H1 (cell line): ENCODE measurements around the gene NUDC. TPM values are rescaled to one million over a fixed set of nuclear protein-coding genes. Genes with fewer than 3 reads are reported as not detected.

Source experiments
- CTCF ChIA-PET: fragments of 300-600 bp; sonication (Branson Sonifier 250); formaldehyde crosslinking; loops from one replicate; lab custom pipeline; 2021; ENCODE audit not compliant: partially characterized antibody; lab: Charles Lee
- POLR2A ChIA-PET: fragments of 300-600 bp; sonication (Branson Sonifier 250); formaldehyde crosslinking; loops from one replicate; lab custom pipeline; 2021; ENCODE audit warnings: inconsistent platforms; ENCODE audit not compliant: partially characterized antibody; lab: Charles Lee
- DNase-seq, 2 experiments: peaks; one replicate each; pipeline versions ENCODE4 v3.0.0 to v3.0.0-alpha.2; 2010 to 2022; ENCODE audit warnings: low spot score in 2 of 2, low read depth in 1 of 2, mixed read lengths in 1 of 2
- FAIRE-seq: peaks from 2 replicates; lab custom pipeline; 2011; peaks lifted over from hg19 to GRCh38; lab: Jason Lieb, UNC
- H2AFZ ChIP-seq: 2 replicates; pipeline ENCODE4 v1.8.1; 2012; ENCODE audit warnings: low read length, inconsistent platforms
- H2AK5ac ChIP-seq: 2 replicates; pipeline ENCODE4 v1.6.1; 2013; ENCODE audit warnings: low read depth, low read length
- H2BK120ac ChIP-seq: replicated peaks from 2 replicates; pipeline ENCODE3; 2013; ENCODE audit warnings: low read depth, low read length, inconsistent platforms
- H2BK12ac ChIP-seq: 2 replicates; pipeline ENCODE4 v1.6.1; 2013; ENCODE audit warnings: low read depth, low read length
- H2BK15ac ChIP-seq: 2 replicates; pipeline ENCODE4 v1.6.1; 2013; ENCODE audit warnings: low read length
- H2BK20ac ChIP-seq: 2 replicates; pipeline ENCODE4 v1.6.1; 2013; ENCODE audit warnings: low read length
- H2BK5ac ChIP-seq: 2 replicates; pipeline ENCODE4 v1.6.1; 2013; ENCODE audit warnings: low read depth, low read length
- H3K14ac ChIP-seq: 2 replicates; pipeline ENCODE4 v1.6.1; 2013; ENCODE audit warnings: inconsistent platforms; ENCODE audit not compliant: insufficient read length
- H3K18ac ChIP-seq: 2 replicates; pipeline ENCODE4 v1.6.1; 2013; ENCODE audit warnings: low read length; ENCODE audit errors: extremely low read depth
- H3K23ac ChIP-seq: 2 replicates; pipeline ENCODE4 v1.6.1; 2013; ENCODE audit warnings: inconsistent platforms; ENCODE audit not compliant: insufficient read length
- H3K23me2 ChIP-seq: 2 replicates; pipeline ENCODE4 v1.6.1; 2013; ENCODE audit warnings: low read depth, low read length
- H3K27ac ChIP-seq: 2 replicates; pipeline ENCODE4 v1.6.1; 2011; ENCODE audit warnings: low read depth, low read length, inconsistent platforms
- H3K27me3 ChIP-seq, 4 experiments: replicated peaks in 1 of 4; 1 replicate in 1 of 4; 2 replicates in 3 of 4; pipeline versions ENCODE4 v1.6.1 to v1.8.1; 2011 to 2013; ENCODE audit warnings: low read length in 3 of 4, mild to moderate bottlenecking in 3 of 4, inconsistent platforms in 2 of 4, mixed read lengths in 2 of 4, moderate library complexity in 1 of 4; ENCODE audit not compliant: control insufficient read depth in 3 of 4, insufficient read depth in 3 of 4; ENCODE audit errors: extremely low read depth in 1 of 4
- H3K36me3 ChIP-seq, 4 experiments: 2 replicates each; pipeline versions ENCODE4 v1.6.1 to v1.8.1; 2011 to 2013; ENCODE audit warnings: mild to moderate bottlenecking in 4 of 4, low read length in 3 of 4, moderate library complexity in 2 of 4, control low read depth in 1 of 4, inconsistent platforms in 1 of 4; ENCODE audit not compliant: insufficient read depth in 4 of 4, control insufficient read depth in 2 of 4
- H3K4ac ChIP-seq: replicated peaks from 2 replicates; pipeline ENCODE3; 2013; ENCODE audit warnings: low read length, low read depth, mixed read lengths, inconsistent platforms; ENCODE audit not compliant: insufficient read length
- H3K4me1 ChIP-seq, 4 experiments: replicated peaks in 1 of 4; 1 replicate in 1 of 4; 2 replicates in 3 of 4; pipeline versions ENCODE4 v1.6.1 to v1.8.1; 2011 to 2013; ENCODE audit warnings: low read length in 3 of 4, inconsistent platforms in 2 of 4, mixed read lengths in 1 of 4; ENCODE audit not compliant: insufficient read depth in 4 of 4, control insufficient read depth in 3 of 4
- H3K4me2 ChIP-seq, 2 experiments: 2 replicates each; pipeline versions ENCODE4 v1.6.1 to v1.8.1; 2011 to 2013; ENCODE audit warnings: low read depth in 2 of 2, low read length in 2 of 2, control low read depth in 1 of 2, inconsistent platforms in 1 of 2, mild to moderate bottlenecking in 1 of 2; ENCODE audit not compliant: insufficient read depth in 1 of 2
- H3K4me3 ChIP-seq, 4 experiments: fragments of 200-600, 300-600 bp in 1 of 4; sonication (generic), shearing (Covaris generic), sonication (Bioruptor Twin) in 1 of 4; 2 replicates each; pipeline versions ENCODE4 v1.5.1 to v1.8.1; 2011 to 2016; ENCODE audit warnings: low read length in 4 of 4, low read depth in 3 of 4, control low read depth in 2 of 4, inconsistent platforms in 2 of 4, mild to moderate bottlenecking in 2 of 4, mixed read lengths in 1 of 4, moderate library complexity in 1 of 4; ENCODE audit not compliant: insufficient read depth in 2 of 4; ENCODE audit errors: extremely low read depth in 1 of 4
- H3K56ac ChIP-seq: replicated peaks from 2 replicates; pipeline ENCODE3; 2013; ENCODE audit warnings: low read depth, mild to moderate bottlenecking, mixed read lengths, low read length, inconsistent platforms; ENCODE audit not compliant: insufficient read length
- H3K79me1 ChIP-seq: 2 replicates; pipeline ENCODE4 v1.6.1; 2013; ENCODE audit warnings: low read depth, low read length, control low read depth
- H3K79me2 ChIP-seq, 2 experiments: 2 replicates each; pipeline versions ENCODE4 v1.6.1 to v1.8.1; 2012 to 2013; ENCODE audit warnings: low read length in 2 of 2, mild to moderate bottlenecking in 2 of 2, inconsistent platforms in 1 of 2; ENCODE audit not compliant: insufficient read depth in 2 of 2, control insufficient read depth in 1 of 2
- H3K9ac ChIP-seq, 4 experiments: replicated peaks in 1 of 4; 1 replicate in 1 of 4; 2 replicates in 3 of 4; pipeline versions ENCODE4 v1.6.1 to v1.8.1; 2011 to 2013; ENCODE audit warnings: low read depth in 3 of 4, low read length in 3 of 4, control low read depth in 2 of 4, mild to moderate bottlenecking in 2 of 4, moderate library complexity in 2 of 4, inconsistent platforms in 1 of 4; ENCODE audit errors: extremely low read depth in 1 of 4
- H3K9me3 ChIP-seq, 2 experiments: 2 replicates each; pipeline versions ENCODE4 v1.6.1 to v1.8.1; 2012 to 2013; ENCODE audit warnings: mild to moderate bottlenecking in 2 of 2, moderate library complexity in 2 of 2, control low read depth in 1 of 2, inconsistent platforms in 1 of 2, low read depth in 1 of 2, low read length in 1 of 2, mixed read lengths in 1 of 2; ENCODE audit not compliant: insufficient read depth in 2 of 2
- H4K20me1 ChIP-seq, 2 experiments: replicated peaks in 1 of 2; 2 replicates each; pipeline versions ENCODE3 to v1.8.1; 2011 to 2013; ENCODE audit warnings: inconsistent platforms in 2 of 2, low read length in 2 of 2, mild to moderate bottlenecking in 1 of 2; ENCODE audit not compliant: insufficient read depth in 2 of 2, control insufficient read depth in 1 of 2
- H4K5ac ChIP-seq: 2 replicates; pipeline ENCODE4 v1.6.1; 2013; ENCODE audit warnings: low read length, low read depth, mixed read lengths, inconsistent platforms; ENCODE audit not compliant: insufficient read length
- H4K8ac ChIP-seq: 2 replicates; pipeline ENCODE4 v1.8.0; 2013; ENCODE audit warnings: mild to moderate bottlenecking, moderate library complexity, low read length, inconsistent platforms; ENCODE audit not compliant: insufficient read depth; ENCODE audit errors: extremely low read depth
- H4K91ac ChIP-seq: replicated peaks from 2 replicates; pipeline ENCODE3; 2013; ENCODE audit warnings: low read length, mixed read lengths, inconsistent platforms; ENCODE audit not compliant: insufficient read length
- EP300 ChIP-seq, 2 experiments: IDR thresholded peaks; 1 replicate in 1 of 2; 2 replicates in 1 of 2; pipeline ENCODE4 v1.6.1; 2011 to 2012; ENCODE audit warnings: low read depth in 2 of 2, low read length in 2 of 2, mild to moderate bottlenecking in 2 of 2, borderline replicate concordance in 1 of 2, inconsistent platforms in 1 of 2, moderate library complexity in 1 of 2
- HDAC2 ChIP-seq, 2 experiments: fragments of 300-600 bp in 1 of 2; sonication (generic) in 1 of 2; IDR thresholded peaks; 2 replicates each; pipeline ENCODE4 v1.6.1; 2011 to 2012; ENCODE audit warnings: low read depth in 2 of 2, low read length in 2 of 2, mild to moderate bottlenecking in 2 of 2, moderate library complexity in 2 of 2, borderline replicate concordance in 1 of 2, inconsistent platforms in 1 of 2
- KDM1A ChIP-seq: fragments of 200-600, 300-600 bp; sonication (generic); IDR thresholded peaks from 2 replicates; pipeline ENCODE4 v1.7.1; 2016; ENCODE audit warnings: mild to moderate bottlenecking, low read length, borderline replicate concordance
- WGBS, 2 experiments: shearing (Covaris generic) in 1 of 2; methylation state at CpG; one replicate each; pipeline versions ENCODE4 v1.1.6 to v1.1.7; 2013 to 2015; ENCODE audit warnings: low lambda C conversion rate in 2 of 2, mixed read lengths in 2 of 2, inconsistent platforms in 1 of 2, low coverage in 1 of 2, missing lambda C conversion rate in 1 of 2; ENCODE audit not compliant: insufficient replicate concordance in 2 of 2, insufficient coverage in 1 of 2, insufficient read length in 1 of 2; ENCODE audit errors: extremely low coverage in 1 of 2, missing lambda C conversion rate in 1 of 2; 5-methylcytosine and 5-hydroxymethylcytosine counted together
- polyA plus RNA-seq, 7 experiments: library from polyadenylated mRNA; depleted of rRNA in 3 of 7; stranded (reverse) in 5 of 7; unstranded in 2 of 7; fragments of >200 nt in 5 of 7; fragments of 200-250 nt in 2 of 7; gene quantifications; 1 replicate in 5 of 7; 2 replicates in 1 of 7; 4 replicates in 1 of 7; pipeline versions ENCODE4 v1.2.1 to v1.2.3, GENCODE V29; 2011 to 2013; ENCODE audit warnings: missing spikeins in 2 of 7, mixed read lengths in 2 of 7
- total RNA-seq: library from RNA; stranded (reverse); fragmentation: NEBNext Ultra II Directional; extraction: Animal tissue kit (Norgen Biotek cat#: 25700); gene quantifications from 2 replicates; pipeline ENCODE4 v1.2.1, GENCODE V29; 2021

NUDC gene
- total and polyA plus RNA-seq, 2 of the 8 experiments (the other 6 are each of a cell fraction or from before 2014, with no cell fraction given): 43.2 to 131 TPM

DNA sequence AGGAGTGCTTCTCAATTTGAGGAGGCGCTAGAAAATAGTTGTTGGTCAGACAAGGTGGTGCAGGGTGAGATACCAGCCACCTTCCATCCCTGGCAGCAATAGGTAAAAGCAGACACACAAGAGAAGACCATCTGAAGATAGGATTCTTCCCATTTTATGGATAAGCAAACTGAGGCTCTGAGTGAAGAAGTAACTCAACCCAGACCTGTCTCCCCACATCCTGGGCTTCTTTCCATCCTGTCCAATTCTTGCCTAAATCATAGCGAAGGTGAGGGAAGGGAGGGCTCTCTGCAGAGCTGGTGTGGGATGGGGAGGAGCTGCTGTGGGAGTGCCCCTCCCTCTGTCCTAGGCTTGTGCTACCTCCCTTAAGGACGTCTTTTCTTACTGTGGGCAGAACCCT, 50.0 kb downstream of the NUDC start:
- H3K14ac ChIP-seq: no peak overlapping the region
- no peak overlapping the region for H2AFZ ChIP-seq
- H3K36me3 ChIP-seq: no peaks in the 10 kb centered on the region
- H3K23me2 ChIP-seq: no peaks in the 10 kb centered on the region; the same call in 1 of the 2 replicates
- DNase-seq (no peak), FAIRE-seq (no peak)
- H4K5ac ChIP-seq: no peak overlapping the region
- H3K9me3 ChIP-seq: no peaks in the 10 kb centered on the region
- H4K91ac ChIP-seq: no peak overlapping the region
- 86% methylated on average over 3 of the region's 3 CpGs; no CpG with 5 or more reads in 1 of the 2 experiments for WGBS, 2 experiments
- H2BK5ac ChIP-seq: 0 out of 2 replicates have a peak overlapping the region, but pooled peaks have one; percentile 7
- TF ChIP-seq KDM1A (peak; percentile 88), EP300 (IDR thresholded peaks at IDR 0.05; ENCODE audit: borderline replicate concordance in 1 of 2, low read depth in 2 of 2, low read length in 2 of 2) (no peak), HDAC2 (IDR thresholded peaks at IDR 0.05; ENCODE audit: borderline replicate concordance in 1 of 2, low read depth in 2 of 2, low read length in 2 of 2) (0 out of 4 replicates have a peak, but pooled peaks of 1 of the 2 experiments have one; percentile 69)
- H3K79me1 ChIP-seq: no peaks in the 10 kb centered on the region
- H3K27ac ChIP-seq: no peak overlapping the region
- POLR2A ChIA-PET: interaction anchor here (0.9 to 2.0 kb wide), 7 partner anchors 20 to 382 kb away, joined by 3 to 7 read pairs (median 3); partner anchors contain the start of gene TRNP1
- no peak overlapping the region for H2BK12ac ChIP-seq
- CTCF ChIA-PET: interaction anchor here (0.6 to 1.2 kb wide), 4 partner anchors 23 to 122 kb away, joined by 3 to 4 read pairs (median 3); no protein-coding TSS in a partner anchor
- H3K4me2 ChIP-seq: no peak overlapping the region
- peaks cover 0 to 6% (median 3%) of the 10 kb centered on the region in 4 experiments; a peak in 3 of 7 replicates for H3K4me1 ChIP-seq
- no peak overlapping the region for H3K23ac ChIP-seq
- H4K20me1 ChIP-seq: no peaks in the 10 kb centered on the region
- H3K4ac ChIP-seq: no peak overlapping the region
- no peak overlapping the region for H2AK5ac ChIP-seq
- H3K18ac ChIP-seq: no peak overlapping the region
- H4K8ac ChIP-seq: no peak overlapping the region
- H3K9ac ChIP-seq: no peak overlapping the region
- H3K79me2 ChIP-seq: no peaks in the 10 kb centered on the region
- H2BK15ac ChIP-seq: no peak overlapping the region
- no peak overlapping the region for H2BK120ac ChIP-seq
- H3K4me3 ChIP-seq: no peak overlapping the region
- H3K56ac ChIP-seq: no peak overlapping the region
- H3K27me3 ChIP-seq: no peaks in the 10 kb centered on the region
- no peak overlapping the region for H2BK20ac ChIP-seq
